T1000 (cell line): ENCODE measurements around the gene ARHGAP24.
"Not testable (repeated sequence)": the region's sequence is repeated elsewhere in the genome, so short reads cannot be mapped to it uniquely, and the experiment has no call there.

Experiments used
- DNase-seq: peaks from one replicate; lab custom pipeline; 2025; ENCODE audit warnings: mixed read lengths; lab: John Stamatoyannopoulos, UW

ARHGAP24 gene

DNA sequence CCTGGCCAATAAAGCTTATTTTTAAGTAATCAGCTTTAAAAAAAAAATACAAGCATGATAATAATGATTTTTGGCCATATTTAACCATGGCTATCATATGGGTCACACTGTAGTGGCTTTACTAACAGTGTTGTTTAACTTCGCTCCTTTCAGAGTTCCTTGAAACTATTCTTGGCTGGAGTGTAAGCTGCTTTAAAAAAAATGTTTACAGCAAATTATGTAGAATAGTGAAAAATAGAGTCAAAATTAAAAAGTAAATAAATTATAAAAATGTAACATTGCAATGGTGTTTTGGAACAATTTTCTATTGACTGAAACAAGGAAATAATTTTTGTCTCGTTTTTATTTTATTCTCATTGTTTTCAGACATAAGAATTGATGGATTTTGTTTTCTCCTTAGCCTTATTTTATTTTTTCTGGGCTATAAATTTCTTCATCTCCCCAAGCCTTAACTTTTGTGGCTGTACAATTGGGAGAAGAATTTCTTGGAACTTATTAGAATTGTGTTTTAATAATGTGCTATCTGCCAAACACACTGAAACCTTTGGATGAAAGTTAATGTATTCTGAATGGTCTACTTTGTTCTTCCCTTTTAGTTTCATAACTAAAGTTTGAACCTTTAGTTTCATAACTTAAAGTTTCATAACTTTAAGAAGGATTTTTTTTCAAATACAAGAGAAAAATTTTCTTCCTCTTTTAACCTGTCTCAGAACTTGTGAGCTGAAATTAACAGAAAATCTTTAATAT lies 182.0 kb downstream of the ARHGAP24 start:
- DNase-seq: no peak

DNA sequence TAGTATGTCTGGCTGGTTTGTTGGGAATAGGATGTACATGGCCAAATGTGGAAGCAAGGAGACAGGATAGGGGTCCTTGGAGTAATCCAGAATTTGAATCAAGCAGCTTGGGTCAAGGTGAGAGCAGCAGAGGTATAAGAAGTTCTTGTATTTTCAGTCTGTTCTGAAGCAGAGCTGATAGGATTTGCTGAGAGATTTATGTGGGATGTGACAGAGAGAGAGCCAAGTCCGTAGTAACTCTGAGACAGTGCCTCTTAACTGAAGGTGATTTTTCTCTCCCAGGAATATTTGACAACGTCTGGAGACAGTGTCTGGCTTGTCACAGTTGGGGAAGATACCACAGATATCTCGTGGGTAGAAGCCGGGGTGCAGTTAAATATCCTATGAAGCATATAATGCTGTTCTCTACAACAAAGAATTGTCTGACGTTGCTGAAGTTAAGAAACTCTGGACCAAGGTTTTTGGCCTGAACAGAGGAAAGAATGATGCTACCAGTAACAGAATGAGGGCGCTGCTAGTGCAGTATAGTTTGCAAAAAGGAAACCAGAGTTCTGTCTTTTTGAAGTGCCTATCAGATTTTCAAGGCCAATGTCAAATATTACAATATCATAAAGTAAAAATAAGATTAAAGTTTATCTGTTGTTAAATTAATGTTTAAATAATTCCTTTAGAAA lies 184.0 kb downstream of the ARHGAP24 start:
- no peak for DNase-seq

DNA sequence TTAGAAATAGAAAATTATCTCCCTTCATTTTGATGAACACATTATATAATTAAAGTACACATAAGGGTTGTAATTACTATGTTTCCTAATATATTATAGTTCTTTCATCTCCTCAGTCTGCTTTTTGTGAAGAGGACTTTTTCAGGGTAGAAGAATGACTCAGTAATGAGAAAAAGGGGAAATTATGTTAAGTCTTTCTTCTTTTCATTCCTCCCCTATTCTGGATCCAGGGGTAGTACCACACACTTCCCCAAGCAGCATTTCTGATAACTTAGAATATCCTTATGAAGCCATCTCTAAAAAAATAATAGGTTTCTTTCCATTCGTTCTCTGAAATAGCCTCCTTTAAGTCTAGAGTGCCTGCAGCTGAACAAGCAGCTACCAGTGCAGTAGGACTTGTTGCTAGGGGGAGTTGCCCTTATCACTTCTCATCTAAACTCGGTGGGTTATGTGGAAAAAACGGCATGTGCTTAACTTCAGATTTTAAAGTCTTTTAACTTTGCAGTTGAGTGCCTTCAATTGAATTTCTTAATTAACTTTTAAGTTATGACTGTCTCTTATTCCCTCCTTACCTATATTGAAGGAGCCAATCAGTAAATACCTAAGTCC lies 184.8 kb downstream of the ARHGAP24 start:
- no peak for DNase-seq

DNA sequence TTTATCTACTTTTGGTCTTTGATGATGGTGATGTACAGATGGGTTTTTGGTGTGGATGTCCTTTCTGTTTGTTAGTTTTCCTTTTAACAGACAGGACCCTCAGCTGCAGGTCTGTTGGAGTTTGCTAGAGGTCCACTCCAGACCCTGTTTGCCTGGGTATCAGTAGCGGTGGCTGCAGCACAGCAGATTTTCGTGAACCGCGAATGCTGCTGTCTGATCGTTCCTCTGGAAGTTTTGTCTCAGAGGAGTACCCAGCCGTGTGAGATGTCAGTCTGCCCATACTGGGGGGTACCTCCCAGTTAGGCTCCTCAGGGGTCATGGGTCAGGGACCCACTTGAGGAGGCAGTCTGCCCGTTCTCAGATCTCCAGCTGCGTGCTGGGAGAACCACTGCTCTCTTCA lies 191.7 kb downstream of the ARHGAP24 start:
- DNase-seq: not testable (repeated sequence)

DNA sequence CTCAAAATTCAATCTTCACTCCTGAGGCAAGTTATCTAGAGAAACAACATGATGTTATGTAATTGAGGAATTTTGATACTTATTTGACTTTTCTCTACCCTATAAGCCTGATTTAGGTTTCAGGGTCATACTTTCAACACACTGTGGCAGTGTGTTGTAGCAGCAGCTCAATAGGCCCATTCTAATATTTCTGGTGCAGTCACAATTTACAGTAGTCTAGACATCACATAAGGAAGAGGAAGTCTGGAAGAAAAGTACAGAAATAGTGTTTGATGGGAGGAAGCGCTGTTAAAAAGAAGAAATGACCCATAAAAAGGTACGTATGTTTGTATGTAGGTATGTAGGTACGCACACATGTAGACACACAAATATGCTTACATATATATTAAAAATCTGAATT lies 194.3 kb downstream of the ARHGAP24 start:
- DNase-seq: no peak

DNA sequence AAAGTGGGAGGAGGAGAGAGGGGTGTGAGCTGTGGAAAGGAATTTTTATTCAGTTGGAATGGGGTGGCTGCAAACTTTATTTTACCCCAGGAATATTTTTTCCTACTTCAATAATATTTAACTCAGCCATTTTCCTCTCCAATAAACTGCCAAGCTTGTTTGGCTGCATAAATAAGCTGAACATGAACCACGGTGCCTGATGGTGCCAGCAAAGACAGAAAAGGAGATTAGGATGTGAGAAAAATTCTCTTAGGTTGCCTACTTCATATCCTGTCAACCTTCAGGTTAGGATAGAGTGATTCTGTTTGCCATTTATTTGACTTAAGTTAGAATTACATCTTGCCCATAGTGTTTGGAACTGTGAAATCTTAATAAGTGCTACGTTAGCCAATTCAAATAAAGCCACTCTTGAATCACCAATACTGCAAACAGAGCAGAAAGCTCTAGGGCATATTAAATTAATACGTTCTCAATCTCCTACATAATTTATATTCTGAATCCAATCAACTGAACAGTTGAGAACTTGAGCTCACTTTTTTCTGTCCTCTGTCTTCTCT lies 195.1 kb downstream of the ARHGAP24 start:
- no peak for DNase-seq

DNA sequence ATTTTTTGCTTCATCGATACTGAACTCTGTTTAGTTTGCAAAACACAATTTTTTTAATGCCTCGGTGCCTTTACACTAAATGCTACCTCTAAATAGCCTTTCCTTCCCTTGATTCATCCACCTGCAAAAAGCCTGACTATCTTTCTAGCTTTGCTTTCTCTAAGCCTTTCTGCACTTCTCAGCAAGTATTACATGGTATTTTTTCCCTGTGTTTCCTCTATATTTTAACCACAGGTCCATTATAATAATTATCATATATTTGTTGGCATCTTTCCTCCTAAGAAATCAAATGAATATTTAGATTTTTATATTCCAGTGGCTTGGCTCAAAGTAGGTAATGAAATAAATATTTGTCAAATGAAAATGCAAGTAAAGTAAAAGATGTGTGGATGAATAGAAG lies 196.2 kb downstream of the ARHGAP24 start:
- DNase-seq: no peak

DNA sequence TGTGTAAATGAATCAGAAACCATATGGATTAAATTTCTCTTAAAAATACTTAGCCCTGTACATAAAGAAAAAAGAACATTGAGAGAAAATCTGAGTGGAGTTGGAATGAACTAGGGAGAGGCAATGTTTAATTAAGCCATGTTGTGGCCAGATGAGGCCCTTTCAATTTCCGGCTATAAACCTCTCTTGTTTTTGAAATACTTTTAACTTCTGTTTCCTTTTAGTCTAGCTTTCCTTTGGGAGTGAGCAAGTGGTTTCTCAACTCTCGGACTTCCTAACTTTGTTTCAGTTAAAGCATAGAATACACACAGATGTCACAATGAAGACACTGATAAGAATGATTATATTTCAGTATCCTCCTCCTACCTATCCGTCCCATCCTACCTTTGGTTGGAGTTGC lies 197.2 kb downstream of the ARHGAP24 start:
- DNase-seq: no peak

DNA sequence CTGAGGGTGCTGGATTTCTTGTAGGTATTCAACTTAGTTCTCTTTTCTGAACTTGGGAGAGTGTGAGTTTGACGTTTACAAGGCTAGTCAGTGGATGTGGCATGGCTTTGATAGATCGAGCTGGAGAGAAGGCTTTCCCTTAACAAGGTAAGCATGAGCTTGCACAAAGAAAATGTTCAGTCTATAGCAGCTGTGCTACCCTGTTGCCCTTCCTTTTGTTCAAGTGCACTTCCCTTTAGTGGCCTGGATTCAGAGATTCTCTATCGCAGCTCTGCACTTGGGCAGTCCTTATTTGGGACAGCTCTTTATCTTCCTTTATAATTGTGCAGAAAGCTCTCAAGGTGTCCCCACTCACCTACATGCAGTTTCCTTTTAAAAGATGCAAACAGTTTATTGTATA lies 198.0 kb downstream of the ARHGAP24 start:
- DNase-seq: no peak

DNA sequence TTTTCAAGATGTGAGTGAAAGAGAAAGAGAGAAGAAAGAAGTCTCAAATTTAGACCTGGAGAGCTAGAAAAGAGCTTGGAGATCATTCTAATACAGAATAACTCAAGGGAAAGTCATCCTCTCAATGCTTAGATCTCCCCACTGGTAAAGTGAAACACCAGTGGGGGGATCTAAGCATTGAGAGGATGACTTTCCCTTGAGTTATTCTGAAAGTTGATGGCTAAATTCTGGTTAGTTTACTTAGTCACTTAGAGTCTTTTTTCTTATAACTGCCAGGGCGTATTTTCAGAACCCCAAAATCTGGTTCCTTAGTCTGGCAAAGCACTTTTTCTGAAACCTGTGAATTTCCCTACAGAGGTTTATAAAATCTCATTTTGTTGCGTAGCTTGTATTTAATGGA lies 198.6 kb downstream of the ARHGAP24 start:
- DNase-seq: no peak

DNA sequence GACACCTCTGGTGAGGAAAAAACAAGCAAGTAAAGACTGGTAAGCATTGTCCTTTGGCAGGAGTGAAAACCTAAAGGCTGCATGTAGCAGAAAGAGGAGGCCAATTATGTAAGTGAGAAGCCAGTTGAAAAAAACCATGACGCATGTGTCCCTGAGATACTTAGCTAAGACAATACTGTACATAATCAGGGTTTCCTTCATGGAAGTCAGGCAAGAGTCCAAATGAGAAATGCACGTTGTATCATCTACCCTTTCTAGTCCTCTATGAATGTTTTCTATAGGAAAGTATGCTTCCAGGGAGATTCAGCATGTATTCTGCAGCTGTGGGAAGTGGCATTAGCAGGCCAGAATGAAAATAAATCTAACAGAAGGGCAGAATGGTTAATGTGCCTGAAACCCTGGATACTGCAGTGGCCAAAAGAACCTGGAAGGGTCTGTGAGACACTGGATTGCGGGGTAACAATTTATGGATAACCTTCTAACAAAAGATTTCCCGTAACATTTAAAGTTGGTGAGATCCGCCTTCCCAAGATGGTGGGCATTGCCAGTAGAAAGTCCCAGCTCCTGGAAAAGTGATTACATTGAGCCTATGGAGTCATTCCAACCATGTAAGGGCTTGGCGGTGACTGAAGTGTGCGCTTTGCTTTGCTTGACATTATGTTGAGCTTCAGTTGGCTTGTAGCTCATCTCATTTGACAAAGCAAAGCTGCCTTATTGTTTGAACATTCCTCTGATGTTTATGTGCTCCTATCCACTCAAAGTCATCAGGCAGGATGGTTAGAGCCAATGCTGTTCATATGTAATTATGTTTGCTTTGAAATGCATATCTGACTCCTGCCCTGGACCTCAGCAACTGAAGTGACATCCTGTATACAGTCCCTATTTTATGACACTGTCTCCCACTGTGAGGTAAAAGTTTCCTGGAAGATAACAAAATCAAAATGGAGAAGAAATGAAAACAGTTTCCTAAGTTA lies 200.4 kb downstream of the ARHGAP24 start:
- DNase-seq: no peak

DNA sequence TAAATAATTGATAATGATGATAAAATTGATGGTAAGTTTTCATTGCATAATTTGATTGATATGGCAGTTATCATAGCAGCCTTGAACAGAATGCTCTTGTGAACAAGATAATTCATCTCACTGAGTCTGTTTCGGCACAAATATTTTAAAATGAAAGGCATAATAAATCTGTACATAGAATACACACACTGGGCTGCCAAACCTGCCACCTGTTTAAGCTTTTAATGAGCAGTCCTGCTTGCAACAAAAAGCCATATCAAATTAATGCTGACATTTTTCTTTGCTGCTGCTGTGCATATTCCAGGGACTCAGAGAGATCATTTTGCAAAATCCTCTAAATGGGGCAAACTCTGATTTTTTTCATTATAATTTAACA lies 201.1 kb downstream of the ARHGAP24 start:
- no peak for DNase-seq

DNA sequence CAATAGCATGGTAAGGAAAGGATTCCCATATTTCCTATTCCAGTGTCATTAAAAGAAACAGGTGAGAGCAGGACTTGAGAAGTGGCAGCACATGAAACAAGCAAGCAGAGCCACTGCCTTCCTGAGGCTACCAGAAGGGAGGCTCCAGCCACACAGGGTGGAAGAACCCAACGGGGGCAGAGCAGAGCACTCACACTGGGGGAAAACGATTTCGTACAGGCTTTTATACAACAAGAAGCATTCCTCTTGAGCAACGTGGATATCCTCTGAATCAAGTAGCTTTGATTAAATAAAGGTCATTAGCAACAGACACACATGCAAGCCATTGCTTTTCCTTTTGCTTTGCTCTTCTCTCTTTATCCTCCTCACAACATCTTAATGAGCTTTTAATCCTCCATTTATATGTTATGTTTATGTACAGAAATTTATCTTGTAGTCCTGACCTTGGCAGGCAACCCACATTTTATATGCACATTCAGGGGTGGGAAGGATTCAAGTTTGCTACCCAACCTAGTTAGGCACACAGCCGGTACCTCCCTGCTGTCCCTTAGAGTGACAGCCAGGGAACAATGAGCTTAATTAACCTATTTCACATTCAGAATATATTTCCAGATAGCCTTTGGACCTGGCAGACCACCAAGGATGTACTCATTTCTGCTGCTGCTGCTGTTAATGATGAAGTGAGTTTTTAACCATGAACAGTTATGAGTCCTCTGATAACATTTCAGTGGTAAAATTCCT lies 202.1 kb downstream of the ARHGAP24 start:
- no peak for DNase-seq

DNA sequence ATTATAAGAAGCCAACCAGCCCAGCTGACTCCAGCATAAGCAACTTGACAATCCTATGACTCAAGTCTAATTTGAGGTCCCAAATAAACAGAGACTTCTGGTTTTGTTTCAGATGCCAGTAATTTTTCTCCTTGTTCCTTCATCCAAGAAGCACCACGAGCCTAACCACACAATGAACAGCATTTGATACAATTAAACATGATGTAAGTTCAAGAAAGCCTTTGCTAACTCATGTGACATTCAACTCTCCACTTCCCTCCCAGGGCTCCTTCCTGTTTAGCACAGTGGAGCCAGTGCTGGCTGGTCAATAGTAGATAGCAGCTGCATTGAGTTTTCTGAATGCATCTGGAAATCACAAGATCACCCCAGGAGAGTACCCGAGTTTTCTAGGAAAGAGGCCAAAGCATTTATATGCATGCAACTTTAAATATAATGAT lies 206.3 kb downstream of the ARHGAP24 start:
- no peak for DNase-seq

DNA sequence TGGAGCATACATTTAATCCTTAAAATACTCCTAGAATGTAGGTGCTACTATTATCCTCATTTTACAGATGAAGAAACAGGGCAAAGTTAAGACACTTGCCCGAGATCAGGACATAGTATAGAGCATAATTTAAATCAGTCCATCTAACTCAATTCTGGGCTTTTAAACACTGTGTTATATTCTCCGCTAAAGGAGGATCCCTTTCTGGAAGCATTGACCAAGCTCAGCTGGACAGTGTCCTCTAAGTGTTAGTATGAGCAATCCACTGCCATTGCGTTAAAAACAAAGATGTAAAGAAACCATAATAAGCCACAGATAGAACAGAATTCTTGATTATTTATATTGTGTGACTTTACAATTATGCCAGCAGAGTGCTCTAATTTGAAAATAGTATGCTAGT lies 207.0 kb downstream of the ARHGAP24 start:
- no peak for DNase-seq

DNA sequence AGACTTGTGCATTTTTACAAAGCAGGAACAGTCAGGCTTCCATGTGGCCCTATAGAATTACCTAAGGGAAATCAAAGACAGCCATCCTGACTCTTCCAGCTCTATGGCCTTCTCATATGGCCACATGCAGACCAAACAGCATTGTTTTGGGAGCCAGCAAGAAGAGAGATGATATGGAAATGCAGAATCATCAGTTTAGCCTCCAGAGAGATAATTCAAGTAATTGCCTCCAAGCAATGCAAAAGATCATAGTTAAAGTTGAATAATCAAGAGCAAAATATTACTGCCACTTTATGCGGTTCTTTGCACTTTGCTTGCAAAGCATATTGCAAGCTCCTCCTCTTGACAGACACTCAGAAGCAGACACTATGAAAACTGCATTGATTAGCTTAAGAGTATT lies 207.4 kb downstream of the ARHGAP24 start:
- DNase-seq: no peak

DNA sequence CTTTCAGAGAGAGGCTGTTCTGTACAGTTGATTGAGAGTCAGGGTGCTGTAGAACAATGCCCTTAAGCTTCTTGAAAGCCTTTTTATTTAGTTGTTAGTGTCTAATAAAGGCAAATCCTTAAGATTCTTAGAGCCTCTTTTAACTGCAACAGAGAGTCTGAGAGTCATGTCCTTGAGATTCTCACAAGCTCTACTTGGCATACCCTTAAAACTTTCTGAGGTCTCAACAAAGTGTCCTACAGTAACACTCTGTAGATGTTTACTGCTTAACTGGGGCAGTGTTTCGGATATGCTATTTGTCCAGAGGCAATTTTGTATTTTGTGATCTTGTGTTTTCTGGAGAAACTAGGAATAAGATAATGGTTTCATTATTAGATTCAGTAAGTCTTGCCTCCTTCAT lies 209.7 kb downstream of the ARHGAP24 start:
- no peak for DNase-seq

DNA sequence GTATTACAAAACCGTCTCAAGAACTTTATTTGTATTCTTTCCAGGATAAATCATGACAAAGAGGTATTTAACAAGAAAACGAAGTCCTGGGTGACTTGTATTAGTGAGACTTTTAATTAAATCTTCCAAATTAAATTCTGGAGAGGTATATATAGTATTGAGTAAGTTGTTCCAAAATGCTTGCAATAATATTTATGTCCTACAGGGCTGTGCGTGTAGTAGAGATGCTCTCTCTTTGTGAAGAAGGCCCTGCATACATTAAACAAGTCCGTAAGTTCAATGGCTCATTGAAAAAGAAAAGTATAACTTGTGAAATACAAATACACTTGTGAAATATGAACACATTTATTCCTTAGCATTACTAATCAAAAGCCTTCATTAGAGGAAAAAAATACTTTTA lies 211.4 kb downstream of the ARHGAP24 start:
- DNase-seq: no peak

DNA sequence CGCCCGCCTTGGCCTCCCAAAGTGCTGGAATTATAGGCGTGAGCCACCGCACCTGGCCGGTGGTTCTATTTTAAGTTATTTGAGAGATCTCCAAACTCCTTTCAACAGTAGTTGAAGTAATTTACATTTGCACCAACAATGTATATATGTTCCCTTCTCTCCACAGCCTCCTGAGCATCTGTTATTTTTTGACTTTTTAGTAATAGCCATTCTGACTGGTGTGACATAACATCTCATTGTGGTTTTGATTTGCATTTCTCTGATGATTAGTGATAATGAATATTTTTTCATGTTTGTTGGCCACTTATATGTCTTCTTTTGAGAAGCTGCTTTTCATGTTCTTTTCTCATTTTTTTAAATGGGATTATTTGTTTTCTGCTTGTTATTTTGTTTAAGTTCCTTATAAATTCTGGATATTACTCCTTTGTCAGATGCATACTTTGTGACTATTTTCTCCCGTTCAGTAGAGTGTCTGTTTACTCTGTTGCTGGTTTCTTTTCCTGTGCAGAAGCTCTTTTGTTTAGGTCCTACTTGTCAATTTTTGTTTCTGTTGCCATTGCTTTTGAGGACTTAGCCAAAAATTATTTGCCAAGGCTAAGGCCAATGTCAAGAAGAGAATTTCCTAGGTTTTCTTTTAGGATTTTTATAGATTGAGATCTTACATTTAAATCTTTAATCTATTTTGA lies 213.2 kb downstream of the ARHGAP24 start:
- DNase-seq: no peak

DNA sequence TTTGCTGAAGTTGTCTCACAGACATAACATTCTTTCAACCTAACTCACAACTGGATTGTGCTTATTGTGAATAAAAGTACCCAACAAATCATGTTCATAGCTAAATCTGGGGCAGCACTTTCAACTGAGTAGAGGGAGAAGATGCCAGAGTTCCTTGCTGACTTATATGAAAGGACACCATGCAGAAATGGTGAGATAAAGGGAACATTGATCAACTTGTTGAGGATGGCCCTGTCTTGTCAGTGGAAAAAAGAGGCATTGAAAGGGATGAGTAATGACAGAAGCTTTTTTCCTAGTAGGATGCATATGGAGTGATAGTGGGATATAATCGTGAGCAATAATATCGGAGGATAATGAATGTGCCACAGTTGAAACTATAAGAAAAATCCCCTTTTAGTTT lies 221.7 kb downstream of the ARHGAP24 start:
- DNase-seq: no peak

DNA sequence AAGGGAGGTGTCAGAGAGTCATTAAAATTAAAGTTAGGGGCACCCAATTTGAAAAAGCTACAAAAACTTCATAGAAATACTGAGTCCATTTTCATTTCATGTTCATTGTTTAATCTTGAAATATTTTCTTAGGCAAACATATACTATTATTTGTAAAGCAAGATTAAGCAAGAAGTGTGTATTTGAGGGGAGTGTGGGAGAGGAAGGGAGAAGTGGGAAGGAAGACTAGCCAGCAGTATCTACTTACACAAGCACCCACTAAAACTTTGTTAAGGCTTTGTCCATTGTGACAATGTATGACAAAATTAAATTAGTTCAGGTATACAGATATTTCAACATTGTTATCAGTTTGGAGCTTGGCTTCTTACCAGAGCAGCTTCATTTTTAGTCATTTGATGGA lies 222.9 kb downstream of the ARHGAP24 start:
- no peak for DNase-seq
